Suprapubic skin (tissue), 4 donors: ENCODE results near the gene DEGS1.

Experiments
- CTCF ChIP-seq, 2 donors: fragments of 200-600 bp in 1 of 2; fragments of 450-650 bp in 1 of 2; sonication (generic) in 1 of 2; IDR thresholded peaks; one replicate each; pipeline ENCODE4 v1.5.1; 2016 to 2019; ENCODE audit warnings: antibody characterized with exemption in 2 of 2, mild to moderate bottlenecking in 1 of 2, moderate library complexity in 1 of 2
- EP300 ChIP-seq: sonication (generic); formaldehyde crosslinking; IDR thresholded peaks from one replicate; pipeline ENCODE4 v1.6.1; 2017; ENCODE audit warnings: antibody characterized with exemption
- POLR2AphosphoS5 ChIP-seq, 3 donors: sonication (generic); formaldehyde crosslinking; IDR thresholded peaks; one replicate each; pipeline ENCODE4 v1.6.1; 2017; ENCODE audit warnings: antibody characterized with exemption in 3 of 3

DNA sequence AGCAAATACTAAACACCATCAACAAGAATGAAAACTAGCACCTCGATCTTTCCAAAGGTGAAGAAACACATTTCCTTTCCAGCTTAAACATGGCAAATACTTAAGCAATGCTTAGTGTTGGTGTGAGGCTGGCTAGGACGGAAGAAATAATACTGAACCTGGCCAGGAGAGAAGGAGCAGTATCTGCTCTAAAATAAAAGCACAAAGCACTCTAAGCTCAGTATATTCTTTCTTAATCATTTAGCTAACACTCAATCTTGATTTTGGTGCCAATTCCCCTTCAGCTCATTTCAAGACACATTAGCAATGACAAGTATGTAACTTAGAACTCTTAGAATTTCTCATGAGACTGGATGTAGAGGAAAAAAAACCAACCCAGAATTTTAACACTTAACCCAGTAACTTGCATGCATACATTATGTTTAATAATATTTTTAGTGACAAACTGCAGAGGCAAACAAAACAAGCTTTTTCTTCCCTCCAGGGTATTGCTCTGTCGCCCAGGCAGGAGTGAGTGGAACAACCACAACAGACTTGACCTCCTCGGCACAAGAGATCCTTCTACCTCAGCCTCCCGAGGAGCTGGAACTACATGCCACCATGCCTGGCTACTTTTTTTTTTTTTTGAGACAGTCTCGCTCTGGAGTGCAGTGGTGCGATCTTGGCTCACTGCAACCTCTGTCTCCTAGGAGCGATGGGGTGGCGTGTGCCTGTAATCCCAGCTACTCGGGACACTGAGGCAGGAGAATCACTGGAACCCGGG, 54.3 kb downstream of the DEGS1 start:
- no peak for TF ChIP-seq CTCF (IDR thresholded peaks at IDR 0.05)
- TF ChIP-seq EP300: no peak
- TF ChIP-seq POLR2AphosphoS5 (IDR thresholded peaks at IDR 0.05): no peak
